Fibroblast of peridontal ligament (primary cell): ENCODE data around the gene IQCH.
"Not testable (repeated sequence)": the region's sequence is repeated elsewhere in the genome, so short reads cannot be mapped to it uniquely, and the experiment has no call there.

Source experiments
- DNase-seq: peaks from one replicate; pipeline ENCODE4 v3.0.0-alpha.2; 2010; ENCODE audit errors: extremely low read depth

Gene IQCH

GRCh38 chr15:67246606-67247005 lies 8.0 kb upstream of the IQCH start:
- DNase-seq, result not testable (repeated sequence)

DNA sequence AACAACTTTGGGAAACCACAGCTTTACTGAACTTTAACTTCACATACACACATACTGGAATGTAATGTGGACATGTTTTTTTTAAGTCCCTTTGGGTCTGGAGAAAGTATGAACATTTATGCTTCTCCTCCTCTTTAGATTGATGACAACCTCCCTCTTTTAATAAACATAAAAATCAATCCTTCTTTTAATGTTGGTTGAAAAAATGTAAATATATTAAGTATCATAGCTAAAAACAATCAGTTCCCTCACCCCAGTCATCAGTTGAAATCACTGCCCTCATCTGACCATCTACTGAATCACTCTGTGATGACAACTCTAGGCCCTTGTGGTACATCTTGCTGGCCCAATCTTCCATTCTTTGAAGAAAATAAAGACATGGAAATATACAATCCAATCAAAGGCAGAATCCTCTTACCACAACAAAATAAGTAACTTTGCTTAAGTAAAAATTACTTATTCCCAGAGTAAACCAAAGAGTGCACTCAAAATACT lies 6.5 kb upstream of the IQCH start:
- DNase-seq, result peak; percentile 77

DNA sequence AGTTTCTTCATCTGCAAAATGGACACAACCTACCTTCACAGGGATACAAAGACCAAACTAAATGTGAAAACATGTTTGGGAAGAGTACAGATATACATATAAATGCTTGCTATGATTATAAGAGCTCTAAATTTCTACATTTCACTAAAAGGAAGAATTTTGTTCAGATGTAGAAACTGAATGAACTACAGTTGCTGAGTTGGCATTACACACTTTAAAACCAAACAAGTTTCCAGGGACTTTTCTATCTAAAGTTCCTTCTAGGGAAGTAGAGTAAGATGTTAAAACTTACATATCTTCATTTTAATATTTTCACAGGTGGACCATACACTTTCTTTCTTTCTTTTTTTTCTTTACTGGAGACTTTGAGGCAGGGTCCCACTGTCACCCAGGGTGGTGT lies 4.8 kb upstream of the IQCH start:
- DNase-seq, result no peak

- no peak for DNase-seq
These were observed 3.3 kb upstream of the IQCH start for GRCh38 chr15:67251318-67251717.

DNA sequence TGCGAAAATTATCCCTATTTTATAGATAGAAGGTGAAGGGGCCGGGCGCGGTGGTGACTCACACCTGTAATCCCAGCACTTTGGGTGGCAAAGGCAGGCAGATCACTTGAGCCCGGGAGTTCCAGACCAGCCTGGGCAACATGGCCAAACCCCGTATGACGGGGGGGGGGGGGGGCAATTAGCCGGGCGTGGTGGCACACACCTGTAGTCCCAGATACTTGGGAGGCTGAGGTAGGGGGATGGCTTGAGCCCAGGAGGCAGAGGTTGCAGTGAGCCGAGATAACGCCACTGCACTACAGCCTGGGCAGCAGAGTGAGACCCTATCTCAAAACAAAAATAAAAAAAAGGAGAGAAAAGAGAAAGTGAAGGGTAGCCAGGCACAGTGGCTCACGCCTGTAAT lies 1.5 kb upstream of the IQCH start:
- DNase-seq, result no peak

DNA sequence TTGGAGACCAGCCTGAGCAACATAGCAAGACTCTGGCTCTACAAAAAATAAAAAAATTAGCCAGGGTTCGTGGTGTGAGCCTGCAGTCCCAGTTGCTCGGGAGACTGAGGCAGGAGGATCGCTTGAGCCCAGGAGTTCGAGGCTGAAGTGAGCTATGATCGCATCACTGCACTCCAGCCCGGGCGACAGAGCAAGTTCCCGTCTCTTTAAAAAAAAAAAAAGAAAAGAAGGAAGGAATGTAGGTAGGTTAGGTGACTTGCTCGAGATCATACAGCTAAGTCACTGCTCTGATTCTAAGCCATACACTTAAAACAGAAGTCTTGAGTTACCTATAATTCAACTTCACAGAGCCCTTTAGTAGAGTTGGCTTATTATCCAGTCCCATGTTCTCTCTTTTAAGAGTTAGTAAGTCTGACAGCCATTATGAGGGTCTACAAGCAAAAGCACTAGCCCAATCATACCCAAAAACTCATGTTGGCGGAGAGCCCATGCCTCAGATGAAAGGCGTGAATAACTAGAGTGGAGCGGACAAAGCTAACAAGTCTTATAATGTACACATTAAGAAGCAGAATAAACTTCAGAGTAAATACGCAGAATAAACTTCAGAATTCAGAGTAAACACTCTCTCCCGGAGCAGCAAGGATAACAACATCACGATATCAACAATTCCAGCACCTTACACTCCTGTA lies 893 bp upstream of the IQCH start:
- DNase-seq, result peak; percentile 51

DNA sequence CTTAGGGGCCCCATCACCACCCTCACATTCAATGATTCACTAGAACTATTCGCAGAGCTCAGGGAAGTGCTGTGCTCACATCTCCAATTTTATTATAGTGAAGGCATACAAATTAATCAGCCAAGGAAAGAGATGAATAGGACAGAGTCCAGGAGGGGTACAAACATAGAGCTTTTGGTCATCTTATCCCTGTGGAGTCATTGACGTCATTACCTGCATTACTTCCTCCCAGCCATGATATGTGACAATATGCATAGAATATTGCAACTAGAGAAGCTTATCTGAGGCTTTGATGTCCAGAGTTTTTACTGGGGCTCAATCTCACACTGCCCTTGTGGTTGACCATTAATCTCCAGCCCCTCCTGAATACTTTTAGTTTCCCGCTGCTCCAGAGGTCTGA lies 1.5 kb downstream of the IQCH start:
- DNase-seq, result no peak

GRCh38 chr15:67258412-67258811 lies 3.8 kb downstream of the IQCH start:
- DNase-seq, result not testable (repeated sequence)

DNA sequence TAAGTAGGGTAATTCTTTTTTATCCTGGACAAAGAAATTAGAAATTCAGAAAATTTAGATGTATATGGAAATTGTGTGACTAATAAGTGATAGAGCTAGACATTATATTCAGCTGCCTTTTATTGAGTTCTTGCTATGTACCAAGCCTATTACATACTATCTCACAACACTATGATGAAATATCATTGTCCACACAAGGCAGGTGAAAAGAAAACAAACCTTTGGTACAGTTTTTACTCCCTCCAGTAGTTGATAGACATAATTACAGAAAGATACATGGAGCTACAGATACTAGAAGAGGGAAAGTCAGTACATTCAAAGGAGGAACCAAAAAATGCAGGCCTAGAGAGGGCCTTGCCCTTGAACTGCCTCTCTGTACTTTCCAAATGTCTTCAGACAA lies 4.8 kb downstream of the IQCH start:
- no peak for DNase-seq

- no peak for DNase-seq
These were observed 5.2 kb downstream of the IQCH start for GRCh38 chr15:67259806-67260205.

GRCh38 chr15:67266870-67267269 lies 12.3 kb downstream of the IQCH start:
- DNase-seq, result no peak

DNA sequence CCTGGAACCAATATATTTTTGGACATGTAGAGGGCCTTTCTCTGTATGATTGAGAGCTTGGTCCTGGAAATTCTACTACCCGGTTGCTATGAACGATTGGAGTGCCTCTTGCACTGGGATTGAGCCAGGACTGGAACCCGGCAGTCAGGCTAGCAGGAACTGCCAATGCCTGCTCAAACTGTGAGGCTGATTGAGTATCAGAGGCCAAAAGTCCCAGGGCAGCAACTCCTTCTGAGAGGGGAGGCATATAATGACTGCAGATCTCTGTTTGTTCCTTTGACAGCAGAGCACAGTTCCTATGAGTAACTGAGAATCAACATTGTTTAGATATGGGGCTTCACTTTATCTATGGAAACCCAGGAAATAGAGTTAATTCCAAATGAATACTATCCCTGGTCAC lies 12.9 kb downstream of the IQCH start:
- DNase-seq, result no peak

GRCh38 chr15:67267951-67268941 lies 13.7 kb downstream of the IQCH start:
- no peak for DNase-seq

DNA sequence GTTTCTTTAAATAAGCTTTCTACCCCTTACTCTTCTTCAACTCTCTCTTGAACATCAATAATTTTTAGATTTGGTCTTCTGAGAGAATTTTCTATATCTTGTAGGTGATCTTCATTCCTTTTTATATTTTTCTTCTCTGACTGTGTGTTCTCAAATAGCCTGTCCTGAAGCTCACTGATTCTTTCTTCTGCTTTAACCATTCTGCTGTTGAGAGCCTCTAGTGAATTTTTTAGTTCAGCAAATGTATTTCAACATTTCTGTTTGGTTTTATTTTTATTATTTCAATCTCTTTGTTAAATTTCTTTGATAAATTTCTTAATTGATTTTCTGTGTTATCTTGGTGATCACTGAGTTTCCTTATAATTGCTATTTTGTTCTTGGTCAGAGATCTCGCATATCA lies 19.6 kb downstream of the IQCH start:
- DNase-seq, result no peak

GRCh38 chr15:67276666-67277065 lies 22.1 kb downstream of the IQCH start:
- no peak for DNase-seq

DNA sequence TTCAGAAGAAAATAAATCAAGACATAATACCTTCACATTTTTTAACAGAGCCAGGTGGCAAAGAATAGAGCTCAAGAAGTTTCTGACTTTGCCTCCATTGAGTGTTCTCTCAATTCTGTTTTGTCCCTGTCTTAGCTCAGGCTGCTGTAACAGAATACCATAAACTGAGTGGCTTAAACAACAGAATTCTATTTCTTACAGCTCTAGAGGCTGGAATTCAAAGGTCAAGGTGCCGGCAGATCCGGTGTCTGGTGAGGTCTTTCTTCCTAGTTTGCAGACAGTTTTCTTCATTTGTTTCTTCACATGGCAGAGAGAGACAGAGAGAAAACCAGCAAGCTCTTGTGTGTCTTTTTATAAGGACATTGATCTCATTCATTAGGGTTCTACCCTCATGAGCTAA lies 25.6 kb downstream of the IQCH start:
- DNase-seq, result no peak

DNA sequence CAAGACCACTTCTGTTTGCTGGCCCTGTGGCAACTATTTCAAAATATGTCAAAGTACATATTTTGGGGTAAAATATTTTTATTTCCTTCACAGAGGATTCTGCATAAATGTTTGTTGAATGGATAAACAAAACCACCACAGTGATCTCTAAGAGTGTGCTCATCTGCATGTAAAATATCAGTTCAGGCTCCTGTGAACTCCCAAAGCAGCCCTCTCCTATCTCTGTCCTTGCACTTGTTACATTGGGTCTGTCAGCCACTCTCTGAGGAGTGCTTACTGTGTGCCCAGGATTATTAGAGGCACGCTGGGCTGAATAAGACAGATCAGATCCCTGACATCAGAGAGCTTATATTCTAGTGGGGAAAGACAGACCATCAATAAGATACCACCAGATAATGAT lies 27.1 kb downstream of the IQCH start:
- DNase-seq, result no peak

- DNase-seq, result not testable (repeated sequence)
These were observed 31.0 kb downstream of the IQCH start for GRCh38 chr15:67285625-67286024.

DNA sequence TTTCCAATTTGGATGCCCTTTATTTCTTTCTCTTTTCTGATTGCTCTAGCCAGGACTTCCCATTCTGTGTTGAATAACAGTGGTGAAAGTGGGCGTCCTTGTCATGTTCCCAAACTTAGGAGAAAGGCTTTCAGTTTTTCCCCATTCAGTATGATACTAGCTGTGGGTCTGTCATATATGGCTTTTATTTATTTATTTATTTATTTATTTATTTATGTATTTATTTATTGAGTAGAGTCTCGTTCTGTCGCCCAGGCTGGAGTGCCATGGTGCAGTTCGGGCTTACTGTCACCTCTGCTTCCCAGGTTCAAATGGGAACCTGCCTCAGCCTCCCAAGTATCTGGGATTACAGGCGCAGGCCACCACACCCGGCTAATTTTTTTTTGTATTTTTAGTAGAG lies 31.8 kb downstream of the IQCH start:
- DNase-seq, result not testable (repeated sequence)

DNA sequence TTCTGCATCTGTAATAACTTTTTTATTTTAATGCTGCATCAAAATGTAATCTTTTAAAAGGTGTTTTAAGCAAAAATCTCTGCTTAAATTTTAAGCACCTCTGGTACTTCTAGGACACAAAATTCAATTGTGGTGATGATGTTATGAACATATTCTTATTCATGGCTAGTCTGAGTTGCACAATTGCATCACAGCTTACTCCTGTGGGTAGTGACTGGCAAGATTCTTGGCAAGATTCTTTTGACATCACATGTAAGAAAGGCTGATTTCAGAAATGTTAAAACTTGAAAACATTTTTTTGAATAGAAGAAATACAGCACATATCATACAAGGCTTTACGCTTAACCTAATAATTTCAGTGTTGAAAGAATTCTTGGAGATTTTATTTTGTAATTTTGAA lies 35.7 kb downstream of the IQCH start:
- DNase-seq, result peak; percentile 67

DNA sequence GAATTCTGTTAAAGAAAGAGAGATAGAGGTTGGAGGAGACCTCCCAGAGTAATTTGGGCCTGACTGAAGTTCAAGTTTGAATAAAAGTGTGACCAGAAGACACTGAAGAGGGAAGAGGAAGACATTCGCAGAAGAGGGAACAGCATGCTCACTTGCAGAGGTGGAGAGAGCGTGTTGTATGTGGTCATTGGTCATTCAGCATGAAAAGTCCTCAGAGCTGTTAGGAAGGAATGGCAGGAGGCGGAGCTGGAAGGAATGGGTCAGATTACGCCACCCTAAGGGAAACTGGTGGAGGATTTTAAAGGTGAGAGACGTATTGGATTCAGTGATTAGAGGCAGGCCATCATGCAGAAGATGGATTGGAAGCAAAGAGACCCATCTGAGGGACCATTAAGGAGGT lies 41.6 kb downstream of the IQCH start:
- no peak for DNase-seq

- DNase-seq, result no peak
These were observed 42.1 kb downstream of the IQCH start for GRCh38 chr15:67296684-67297083.
